GM13976 (cell line): Measurements from ENCODE around the gene SPPL2B.

Experiments used
- DNase-seq: peaks from one replicate; pipeline ENCODE4 v3.0.0; 2012; ENCODE audit warnings: low spot score
- in situ Hi-C: fragments of 300-500 bp; cut with MboI; formaldehyde crosslinking; loops from one replicate; pipeline ENCODE4 v1.12.0; 2022; ENCODE audit warnings: low sequenced_read_pairs, mixed read lengths, inconsistent platforms; ENCODE audit not compliant: unreplicated experiment
- TF ChIP-seq, protein P1 (sequence below): IDR thresholded peaks from 2 replicates; pipeline ENCODE4 v1.5.1; 2012; ENCODE audit warnings: borderline replicate concordance, mild to moderate bottlenecking; ENCODE audit not compliant: insufficient read depth; ENCODE audit errors: extremely low read depth, missing control alignments, control extremely low read depth

The SPPL2B gene

DNA sequence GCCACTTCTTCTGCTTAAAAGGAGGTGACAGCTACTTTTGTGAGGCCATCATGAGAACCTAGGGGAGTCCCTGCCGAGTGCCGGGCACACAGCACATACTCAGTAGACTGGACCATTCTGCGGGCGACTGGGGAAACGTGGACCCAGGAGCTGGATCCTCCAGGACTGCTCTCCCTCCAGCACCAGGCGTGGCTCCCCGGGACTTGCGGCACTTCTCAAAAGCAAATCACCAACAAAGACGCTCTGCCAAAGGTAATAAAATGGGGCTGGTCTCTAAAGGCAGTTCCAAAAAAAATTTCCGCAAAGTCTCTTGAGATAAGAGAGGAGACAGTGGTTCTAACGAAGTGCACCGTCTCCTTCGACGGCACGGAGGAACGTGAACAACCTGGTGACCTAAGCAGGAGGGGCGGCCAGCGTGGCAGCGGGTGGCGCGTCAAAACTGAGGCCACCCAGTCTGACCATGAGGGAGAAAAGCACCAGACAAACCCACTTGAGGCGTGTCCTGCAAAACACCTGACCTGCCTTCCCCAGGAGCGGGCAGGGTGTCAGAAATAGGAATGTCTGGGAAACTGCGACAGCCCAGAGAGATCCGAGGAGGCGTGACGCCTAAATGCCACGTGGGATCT lies 30.2 kb downstream of the SPPL2B start:
- DNase-seq = no peak
- TF ChIP-seq, protein P1, sequence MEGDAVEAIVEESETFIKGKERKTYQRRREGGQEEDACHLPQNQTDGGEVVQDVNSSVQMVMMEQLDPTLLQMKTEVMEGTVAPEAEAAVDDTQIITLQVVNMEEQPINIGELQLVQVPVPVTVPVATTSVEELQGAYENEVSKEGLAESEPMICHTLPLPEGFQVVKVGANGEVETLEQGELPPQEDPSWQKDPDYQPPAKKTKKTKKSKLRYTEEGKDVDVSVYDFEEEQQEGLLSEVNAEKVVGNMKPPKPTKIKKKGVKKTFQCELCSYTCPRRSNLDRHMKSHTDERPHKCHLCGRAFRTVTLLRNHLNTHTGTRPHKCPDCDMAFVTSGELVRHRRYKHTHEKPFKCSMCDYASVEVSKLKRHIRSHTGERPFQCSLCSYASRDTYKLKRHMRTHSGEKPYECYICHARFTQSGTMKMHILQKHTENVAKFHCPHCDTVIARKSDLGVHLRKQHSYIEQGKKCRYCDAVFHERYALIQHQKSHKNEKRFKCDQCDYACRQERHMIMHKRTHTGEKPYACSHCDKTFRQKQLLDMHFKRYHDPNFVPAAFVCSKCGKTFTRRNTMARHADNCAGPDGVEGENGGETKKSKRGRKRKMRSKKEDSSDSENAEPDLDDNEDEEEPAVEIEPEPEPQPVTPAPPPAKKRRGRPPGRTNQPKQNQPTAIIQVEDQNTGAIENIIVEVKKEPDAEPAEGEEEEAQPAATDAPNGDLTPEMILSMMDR = no peak
- in situ Hi-C loops = no loop called here

DNA sequence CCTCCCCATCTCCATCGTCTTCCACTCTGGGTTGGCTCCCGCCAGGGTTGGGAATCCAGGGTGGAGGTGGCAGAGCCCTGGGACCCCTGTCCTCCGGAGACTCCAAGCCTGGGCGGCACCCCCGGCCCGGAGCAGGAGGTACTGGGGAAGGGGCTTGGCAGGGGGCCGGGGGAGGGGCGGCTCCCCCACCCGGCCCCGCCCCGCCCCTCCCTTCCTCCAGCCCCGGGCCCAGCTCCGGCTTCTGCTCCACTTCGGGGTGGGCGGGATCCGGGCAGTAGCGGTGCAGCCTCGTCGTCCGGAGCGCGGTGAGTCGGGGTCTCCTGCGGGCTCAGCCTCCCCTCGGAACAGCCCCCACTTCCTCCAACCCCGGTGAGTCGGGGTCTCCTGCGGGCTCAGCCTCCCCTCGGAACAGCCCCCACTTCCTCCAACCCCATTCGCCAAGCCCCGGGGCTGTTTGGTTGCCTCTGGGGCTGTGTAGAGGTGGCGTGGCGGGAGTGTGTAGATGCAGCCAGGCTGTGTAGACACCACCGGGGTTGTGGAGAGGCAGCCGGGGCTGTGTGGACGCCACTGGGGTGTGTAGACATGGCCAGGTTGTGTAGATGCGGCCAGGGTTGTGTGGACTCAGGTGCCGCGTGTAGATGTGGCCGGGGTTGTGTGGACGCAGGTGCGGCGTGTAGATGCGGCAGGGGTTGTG lies 31.7 kb downstream of the SPPL2B start, which contains the start of gene TMPRSS9:
TSS of gene TMPRSS9 (plus strand) at position 274 of the 694 bp plus-strand sequence. CDS start 29,521 bp downstream, outside the sequence.
- TF ChIP-seq, protein P1 = no peak
- DNase-seq = no peak
- in situ Hi-C loops = no loop called here

DNA sequence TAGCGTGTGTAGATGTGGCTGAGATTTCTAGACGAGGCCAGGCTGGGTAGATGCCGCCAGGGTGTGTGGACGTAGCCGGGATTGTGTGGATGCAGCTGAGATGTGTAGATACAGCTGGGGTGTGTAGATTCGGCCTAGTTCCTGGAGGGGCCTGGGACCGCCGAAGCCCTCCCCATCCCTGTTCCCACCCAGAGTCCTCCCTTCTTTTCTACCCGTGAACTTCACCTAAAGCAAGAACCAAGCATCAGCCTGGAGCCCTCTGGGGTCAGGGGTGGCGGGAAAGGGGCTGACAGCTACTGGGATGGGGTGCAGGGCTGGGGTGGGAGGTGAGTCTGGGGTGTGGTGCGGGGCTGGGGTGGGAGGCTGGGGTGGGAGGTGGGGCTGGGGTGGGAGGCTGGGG lies 32.3 kb downstream of the SPPL2B start:
- DNase-seq = no peak
- in situ Hi-C loops = no loop called here
- TF ChIP-seq, protein P1 = no peak

DNA sequence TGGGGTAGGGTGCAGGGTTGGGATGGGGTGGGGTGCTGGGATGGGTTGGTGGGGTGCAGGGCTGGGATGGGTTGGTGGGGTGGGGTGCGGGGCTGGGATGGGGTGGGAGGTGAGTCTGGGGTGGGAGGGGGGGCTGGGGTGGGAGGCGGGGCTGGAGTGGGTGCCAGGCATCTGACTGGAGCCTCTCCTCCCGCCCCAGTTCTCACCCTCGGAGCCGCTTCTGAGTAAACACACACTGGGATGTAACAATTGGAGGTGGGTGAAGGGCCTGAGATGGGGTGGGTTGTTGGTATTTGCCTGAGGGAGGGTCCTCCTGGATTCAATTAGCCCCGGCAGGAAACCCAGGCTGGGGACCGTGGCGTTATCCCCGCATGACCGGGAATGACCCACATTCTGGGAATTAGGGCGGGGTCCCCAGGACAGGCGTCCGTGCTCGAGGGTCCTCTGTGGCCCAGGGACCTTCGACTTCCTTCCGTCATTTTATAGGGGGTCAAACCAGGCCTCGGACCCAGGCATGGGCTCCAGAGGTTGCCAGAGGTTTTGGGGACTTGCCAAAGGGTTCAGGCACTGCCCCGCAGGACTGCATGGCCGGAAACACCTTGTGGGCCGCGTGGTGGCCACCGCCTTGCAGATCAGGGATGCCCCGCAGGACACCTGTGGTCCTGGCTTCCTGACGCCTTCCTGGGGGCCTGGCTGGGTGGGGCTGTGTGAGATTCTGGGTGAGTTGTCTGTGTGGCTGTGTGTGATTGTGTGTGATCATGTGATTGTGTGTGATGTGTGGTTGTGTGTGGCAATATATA lies 33.0 kb downstream of the SPPL2B start:
- DNase-seq = no peak
- in situ Hi-C loops = no loop called here
- TF ChIP-seq, protein P1 = no peak

DNA sequence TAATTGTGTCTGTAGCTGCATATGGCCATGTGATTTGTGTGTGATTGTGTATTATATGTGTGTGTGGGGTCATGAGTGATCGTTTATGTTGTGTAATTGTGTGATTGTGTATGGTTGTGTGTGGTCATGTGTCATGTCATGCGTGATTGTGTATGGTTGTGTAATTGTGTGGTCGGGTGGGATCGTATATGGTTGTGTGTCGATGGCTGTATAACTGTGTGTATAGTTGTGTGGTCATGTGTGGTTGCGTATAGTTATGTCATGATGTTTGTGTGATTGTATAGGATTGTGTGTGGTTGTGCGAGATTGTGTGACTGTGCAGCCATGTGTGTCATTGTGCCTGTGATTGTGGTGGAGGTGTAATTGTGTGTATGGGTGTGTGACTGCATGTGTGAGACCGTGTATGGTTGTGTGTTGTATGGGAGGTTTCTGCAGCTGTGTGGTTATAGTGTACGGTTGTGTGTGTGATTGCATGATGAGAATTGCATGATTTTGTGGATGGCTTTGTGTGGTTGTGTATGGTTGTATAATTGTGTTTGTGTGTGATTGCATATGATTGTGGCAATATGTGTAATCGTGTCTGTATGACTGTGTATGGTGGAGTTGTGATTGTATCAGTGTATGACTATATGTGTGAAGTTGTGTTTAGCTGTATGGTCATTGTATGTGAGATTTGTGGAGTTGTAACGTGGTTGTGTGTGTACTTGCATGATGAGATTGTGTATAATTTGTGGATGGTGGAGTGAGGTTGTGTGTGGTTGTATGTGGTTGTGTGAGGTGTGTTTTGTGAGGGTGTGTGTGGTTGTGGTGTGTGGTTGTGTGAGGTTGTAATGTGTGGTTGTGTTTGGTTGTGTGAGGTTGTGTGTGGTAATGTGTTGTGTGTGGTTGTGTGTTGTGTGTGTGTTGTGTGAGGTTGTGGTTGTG lies 33.8 kb downstream of the SPPL2B start:
- TF ChIP-seq, protein P1 = no peak
- DNase-seq = no peak
- in situ Hi-C loops = no loop called here

DNA sequence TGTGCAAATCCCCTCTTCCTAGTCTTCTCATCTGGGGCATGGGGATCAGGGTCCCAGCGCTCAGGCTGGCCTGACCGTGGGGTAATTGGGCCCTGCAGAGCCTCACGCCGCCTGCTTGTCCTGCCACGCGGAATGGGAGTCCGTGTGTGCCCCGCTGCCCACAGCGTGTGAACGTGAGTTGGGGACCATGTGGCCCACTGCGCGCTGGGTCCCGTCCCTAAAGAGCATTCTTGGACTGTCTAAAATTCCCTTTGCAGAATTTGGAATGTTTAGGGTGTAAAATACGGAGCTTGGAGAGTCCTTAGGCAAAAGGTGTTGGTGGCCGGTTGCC lies 34.5 kb downstream of the SPPL2B start:
- in situ Hi-C loops = no loop called here
- TF ChIP-seq, protein P1 = no peak
- DNase-seq = no peak
